IMR-90 (cell line): Measurements from ENCODE around the gene COL25A1. TPM values are rescaled to one million over a fixed set of nuclear protein-coding genes. Genes with fewer than 3 reads are reported as not detected.

Experiments
- ATAC-seq: fragments of 200-7000 bp; cut with Tn5 transposase; 2 replicates; pipeline ENCODE4 v1.9.1; 2020; ENCODE audit warnings: low read depth, mild to moderate bottlenecking, moderate library complexity
- BruUV-seq: library from RNA; stranded (reverse); fragments of 400-500 nt; replicated peaks from 2 replicates; lab custom pipeline; 2021; lab: Mats Ljungman, UMichigan
- CTCF ChIA-PET: fragments of 300-600 bp; formaldehyde crosslinking; extraction: SDS; loops from one replicate; lab custom pipeline; 2021; ENCODE audit warnings: antibody characterized with exemption; lab: Yijun Ruan, JAX
- POLR2A ChIA-PET: fragments of 300-600 bp; sonication (Branson Sonifier 250); formaldehyde crosslinking; loops from one replicate; lab custom pipeline; 2022; ENCODE audit warnings: antibody characterized with exemption; ENCODE audit not compliant: unreplicated experiment; lab: Charles Lee
- DNase-seq: peaks from one replicate; pipeline ENCODE4 v3.0.0; 2013
- H2AFZ ChIP-seq: replicated peaks from 2 replicates; pipeline ENCODE3; 2013; ENCODE audit warnings: low read length, mild to moderate bottlenecking; ENCODE audit not compliant: poor library complexity
- H2AK5ac ChIP-seq: 2 replicates; pipeline ENCODE4 v1.6.1; 2013; ENCODE audit warnings: low read depth, low read length, inconsistent platforms
- H2AK9ac ChIP-seq: replicated peaks from 2 replicates; pipeline ENCODE3; 2013; ENCODE audit warnings: mild to moderate bottlenecking, low read depth, low read length, moderate library complexity; ENCODE audit not compliant: poor library complexity
- H2BK120ac ChIP-seq: 2 replicates; pipeline ENCODE4 v1.6.1; 2013; ENCODE audit warnings: low read depth, low read length, inconsistent platforms
- H2BK15ac ChIP-seq: 3 replicates; pipeline ENCODE4 v1.6.1; 2013; ENCODE audit warnings: low read depth, low read length, inconsistent platforms
- H2BK20ac ChIP-seq: 2 replicates; pipeline ENCODE4 v1.6.1; 2013; ENCODE audit warnings: low read depth, mild to moderate bottlenecking, inconsistent platforms, low read length, moderate library complexity
- H2BK5ac ChIP-seq: 2 replicates; pipeline ENCODE4 v1.6.1; 2013; ENCODE audit warnings: mild to moderate bottlenecking, low read depth, low read length, inconsistent platforms; ENCODE audit not compliant: poor library complexity, severe bottlenecking
- H3K14ac ChIP-seq: replicated peaks from 2 replicates; pipeline ENCODE4 v1.6.1; 2013; ENCODE audit warnings: low read depth, low read length, inconsistent platforms
- H3K18ac ChIP-seq: 2 replicates; pipeline ENCODE4 v1.6.1; 2013; ENCODE audit warnings: low read depth, low read length, control low read depth
- H3K23ac ChIP-seq: 2 replicates; pipeline ENCODE4 v1.6.1; 2013; ENCODE audit warnings: low read depth, low read length, inconsistent platforms
- H3K27ac ChIP-seq: 2 replicates; pipeline ENCODE4 v1.5.1; 2013; ENCODE audit warnings: mild to moderate bottlenecking, control low read depth, low read length; ENCODE audit not compliant: insufficient read depth
- H3K27me3 ChIP-seq: 2 replicates; pipeline ENCODE4 v1.6.1; 2013; ENCODE audit warnings: low read length; ENCODE audit not compliant: control insufficient read depth, insufficient read depth
- H3K36me3 ChIP-seq: 2 replicates; pipeline ENCODE4 v1.6.1; 2013; ENCODE audit warnings: low read length, mixed read lengths; ENCODE audit not compliant: control insufficient read depth, insufficient read depth
- H3K4ac ChIP-seq: 2 replicates; pipeline ENCODE4 v1.6.1; 2013; ENCODE audit warnings: low read depth, low read length, inconsistent platforms
- H3K4me1 ChIP-seq: 2 replicates; pipeline ENCODE4 v1.6.1; 2013; ENCODE audit warnings: low read length, mixed read lengths; ENCODE audit not compliant: control insufficient read depth, insufficient read depth
- H3K4me2 ChIP-seq: 2 replicates; pipeline ENCODE4 v1.6.1; 2013; ENCODE audit warnings: low read depth, mild to moderate bottlenecking, control low read depth, low read length, moderate library complexity
- H3K4me3 ChIP-seq: 2 replicates; pipeline ENCODE4 v1.5.1; 2013; ENCODE audit warnings: low read depth, mild to moderate bottlenecking, control low read depth, low read length, moderate library complexity; ENCODE audit not compliant: insufficient read depth
- H3K56ac ChIP-seq: 2 replicates; pipeline ENCODE4 v1.6.1; 2013; ENCODE audit warnings: low read length, inconsistent platforms; ENCODE audit not compliant: insufficient read depth; ENCODE audit errors: extremely low read depth
- H3K79me1 ChIP-seq, 2 experiments: 2 replicates each; pipeline ENCODE4 v1.6.1; 2013; ENCODE audit warnings: low read length in 2 of 2, inconsistent platforms in 1 of 2, low read depth in 1 of 2
- H3K9ac ChIP-seq: 2 replicates; pipeline ENCODE4 v1.6.1; 2013; ENCODE audit warnings: low read depth, low read length, control low read depth
- H3K9me1 ChIP-seq: 2 replicates; pipeline ENCODE4 v1.6.1; 2013; ENCODE audit warnings: low read length, inconsistent platforms; ENCODE audit not compliant: insufficient read depth
- H3K9me3 ChIP-seq: 2 replicates; pipeline ENCODE4 v1.6.1; 2013; ENCODE audit warnings: low read length; ENCODE audit not compliant: control insufficient read depth, insufficient read depth
- H4K20me1 ChIP-seq: 2 replicates; pipeline ENCODE4 v1.6.1; 2013; ENCODE audit warnings: low read length, inconsistent platforms; ENCODE audit not compliant: insufficient read depth
- H4K5ac ChIP-seq: 2 replicates; pipeline ENCODE4 v1.6.1; 2013; ENCODE audit warnings: mild to moderate bottlenecking, low read depth, low read length, control low read depth
- H4K8ac ChIP-seq, 2 experiments: 2 replicates each; pipeline ENCODE4 v1.6.1; 2013; ENCODE audit warnings: low read depth in 2 of 2, low read length in 2 of 2, control low read depth in 1 of 2, inconsistent platforms in 1 of 2
- H4K91ac ChIP-seq: 2 replicates; pipeline ENCODE4 v1.6.1; 2013; ENCODE audit warnings: low read depth, low read length, inconsistent platforms; ENCODE audit not compliant: insufficient read depth
- CHD1 ChIP-seq: IDR thresholded peaks from 2 replicates; pipeline ENCODE4 v1.6.1; 2012; ENCODE audit warnings: low read depth, low read length, improper control_type of control experiment
- MAFK ChIP-seq: IDR thresholded peaks from 2 replicates; pipeline ENCODE4 v1.6.1; 2012; ENCODE audit warnings: low read depth, low read length, improper control_type of control experiment
- WGBS, 2 experiments: methylation state at CpG; one replicate each; pipeline versions ENCODE4 v1.1.5 to v1.1.7; 2013; ENCODE audit warnings: missing lambda C conversion rate in 2 of 2; ENCODE audit not compliant: insufficient read length in 1 of 2; ENCODE audit errors: extremely low coverage in 2 of 2; 5-methylcytosine and 5-hydroxymethylcytosine counted together
- dilution Hi-C: fragments of 300-500 bp; cut with HindIII; formaldehyde crosslinking; loops from one replicate; pipeline ENCODE4 v1.14.3; 2018; ENCODE audit warnings: low sequenced_read_pairs; ENCODE audit not compliant: unreplicated experiment
- in situ Hi-C: fragments of 300-500 bp; cut with MboI; formaldehyde crosslinking; loops from 3 replicates; pipeline ENCODE4 v1.14.3; 2019; ENCODE audit warnings: low sequenced_read_pairs, inconsistent platforms, mixed read lengths
- intact Hi-C: fragments of 100-400 bp; cut with micrococcal nuclease; formaldehyde crosslinking; loops from 2 replicates; pipeline ENCODE4 v1.10.0; 2022
- polyA plus RNA-seq, 3 experiments: library from polyadenylated mRNA; depleted of rRNA; stranded (reverse); fragments of >200 nt; gene quantifications; 2 replicates each; pipeline ENCODE4 v1.2.3, GENCODE V29; 2012; ENCODE audit warnings: low replicate concordance in 1 of 3
- total RNA-seq: library from RNA; depleted of rRNA; stranded (reverse); fragments of >200 nt; gene quantifications from 2 replicates; pipeline ENCODE4 v1.2.3, GENCODE V29; 2012

COL25A1 gene
- total and polyA plus RNA-seq, 2 of the 4 experiments (the other 2 are of a cell fraction): under 0.01 to 0.05 TPM

DNA sequence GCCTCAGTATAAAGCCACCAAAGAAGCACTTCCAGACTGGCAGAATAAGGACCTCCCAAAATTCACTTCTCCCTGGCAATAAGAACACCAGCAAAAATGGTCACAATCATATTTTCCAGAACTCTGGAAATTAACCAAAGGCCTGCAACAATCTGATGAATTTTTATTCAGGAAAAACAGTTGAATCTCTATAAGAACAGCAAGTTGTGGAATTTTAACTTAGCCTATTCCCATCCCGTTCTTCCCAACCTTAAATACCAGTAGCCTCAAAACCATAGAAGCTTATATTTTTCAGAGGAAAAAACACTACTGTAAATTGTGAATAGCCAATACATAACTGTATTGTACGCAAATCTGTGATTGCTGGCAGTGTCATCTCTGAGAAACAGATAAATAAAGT lies 67.9 kb downstream of the COL25A1 start:
- Histone ChIP-seq H2BK20ac (no peak overlapping the region), H3K27ac (no peak overlapping the region), H2BK120ac (no peak overlapping the region), H2AK5ac (no peak overlapping the region), H3K4me2 (no peak overlapping the region), H3K4me1 (no peaks in the 10 kb centered on the region), H3K27me3 (no peaks in the 10 kb centered on the region), H3K4ac (no peak overlapping the region), H4K8ac (no peak overlapping the region), H2BK15ac (no peak overlapping the region), H3K18ac (no peak overlapping the region), H3K79me1 (no peaks in the 10 kb centered on the region), H3K14ac (no peak overlapping the region), H3K36me3 (no peaks in the 10 kb centered on the region), H3K9me1 (no peaks in the 10 kb centered on the region), H3K56ac (no peak overlapping the region), H3K9ac (no peak overlapping the region), H4K91ac (no peak overlapping the region), H4K5ac (no peak overlapping the region), H3K9me3 (no peaks in the 10 kb centered on the region), H2BK5ac (no peak overlapping the region), H3K4me3 (no peak overlapping the region), H3K23ac (no peak overlapping the region), H2AK9ac (no peak overlapping the region), H4K20me1 (no peaks in the 10 kb centered on the region), H2AFZ (no peak overlapping the region)
- ChIA-PET POLR2A (no interaction called here), CTCF (no interaction called here)
- no peak for TF ChIP-seq CHD1
- TF ChIP-seq MAFK: no peak
- BruUV-seq: no TSS peak
- in situ Hi-C loops (no loop called here), intact Hi-C loops (no loop called here), dilution Hi-C loops (no loop called here)
- WGBS, 2 experiments: no CpG with 5 or more reads among the region's 2 CpGs
- DNase-seq (no peak), ATAC-seq (no peak)
